Chondrocyte (in vitro differentiated cells): Measurements from ENCODE around the gene CACNA1B. TPM values are rescaled to one million over a fixed set of nuclear protein-coding genes. Genes with fewer than 3 reads are reported as not detected.

ENCODE experiments used
- DNase-seq: peaks from one replicate; pipeline ENCODE4 v3.0.0; 2021; ENCODE audit warnings: mixed read lengths, low spot score
- H3K27ac Mint-ChIP-seq: one replicate; pipeline ENCODE4 v1.8.0; 2021; ENCODE audit warnings: mild to moderate bottlenecking, moderate library complexity, mixed read lengths; ENCODE audit not compliant: unreplicated experiment
- H3K27me3 Mint-ChIP-seq: 2 replicates; pipeline ENCODE4 v1.8.0; 2021; ENCODE audit warnings: low read depth, mixed read lengths
- H3K36me3 Mint-ChIP-seq: 2 replicates; pipeline ENCODE4 v1.8.0; 2021; ENCODE audit warnings: low read depth, mixed read lengths
- H3K4me1 Mint-ChIP-seq: 2 replicates; pipeline ENCODE4 v1.8.0; 2021; ENCODE audit warnings: low read depth, mild to moderate bottlenecking, mixed read lengths
- H3K4me3 Mint-ChIP-seq: one replicate; pipeline ENCODE4 v1.8.0; 2021; ENCODE audit warnings: mild to moderate bottlenecking, moderate library complexity, mixed read lengths; ENCODE audit not compliant: unreplicated experiment
- H3K9me3 Mint-ChIP-seq: 2 replicates; pipeline ENCODE4 v1.8.0; 2021; ENCODE audit warnings: low read depth, mixed read lengths
- CTCF ChIP-seq: fragments of 200-600 bp; sonication (generic); IDR thresholded peaks from 2 replicates; pipeline ENCODE4 v1.5.0; 2021; ENCODE audit warnings: antibody characterized with exemption, mild to moderate bottlenecking, moderate library complexity
- total RNA-seq: library from RNA; stranded (reverse); gene quantifications from 3 replicates; pipeline ENCODE4 v1.2.1, GENCODE V29; 2021

Gene CACNA1B
- total RNA-seq, 1 donor from 2014 or later = 3.7 TPM

- no peak for TF ChIP-seq CTCF
- no peaks in the 10 kb centered on the region for H3K4me1 Mint-ChIP-seq
- H3K9me3 Mint-ChIP-seq = no peaks in the 10 kb centered on the region
- no peak overlapping the region for H3K4me3 Mint-ChIP-seq
- H3K27me3 Mint-ChIP-seq = no peaks in the 10 kb centered on the region
- no peak for DNase-seq
- H3K36me3 Mint-ChIP-seq = peaks cover 1% of the 10 kb centered on the region
- H3K27ac Mint-ChIP-seq = no peak overlapping the region
Measured at GRCh38 chr9:138073408-138073807, 195.8 kb downstream of the CACNA1B start.

GRCh38 chr9:138073808-138074207 lies 196.2 kb downstream of the CACNA1B start:
- H3K27ac Mint-ChIP-seq = no peak overlapping the region
- DNase-seq = no peak
- H3K36me3 Mint-ChIP-seq = peaks cover 1% of the 10 kb centered on the region
- no peak overlapping the region for H3K4me3 Mint-ChIP-seq
- H3K9me3 Mint-ChIP-seq = peaks cover 3% of the 10 kb centered on the region
- TF ChIP-seq CTCF = no peak
- no peaks in the 10 kb centered on the region for H3K27me3 Mint-ChIP-seq
- no peaks in the 10 kb centered on the region for H3K4me1 Mint-ChIP-seq

GRCh38 chr9:138074516-138074915 lies 196.9 kb downstream of the CACNA1B start:
- TF ChIP-seq CTCF = no peak
- Mint-ChIP-seq H3K36me3 (peaks cover 1% of the 10 kb centered on the region), H3K27ac (no peak overlapping the region), H3K27me3 (no peaks in the 10 kb centered on the region), H3K4me3 (no peak overlapping the region), H3K4me1 (no peaks in the 10 kb centered on the region), H3K9me3 (peaks cover 6% of the 10 kb centered on the region)
- DNase-seq = no peak

GRCh38 chr9:138075496-138075895 lies 197.9 kb downstream of the CACNA1B start:
- Mint-ChIP-seq H3K36me3 (peaks cover 1% of the 10 kb centered on the region), H3K4me1 (no peaks in the 10 kb centered on the region), H3K27ac (no peak overlapping the region), H3K27me3 (no peaks in the 10 kb centered on the region), H3K4me3 (no peak overlapping the region), H3K9me3 (peaks cover 6% of the 10 kb centered on the region)
- DNase-seq = no peak
- TF ChIP-seq CTCF = no peak

DNA sequence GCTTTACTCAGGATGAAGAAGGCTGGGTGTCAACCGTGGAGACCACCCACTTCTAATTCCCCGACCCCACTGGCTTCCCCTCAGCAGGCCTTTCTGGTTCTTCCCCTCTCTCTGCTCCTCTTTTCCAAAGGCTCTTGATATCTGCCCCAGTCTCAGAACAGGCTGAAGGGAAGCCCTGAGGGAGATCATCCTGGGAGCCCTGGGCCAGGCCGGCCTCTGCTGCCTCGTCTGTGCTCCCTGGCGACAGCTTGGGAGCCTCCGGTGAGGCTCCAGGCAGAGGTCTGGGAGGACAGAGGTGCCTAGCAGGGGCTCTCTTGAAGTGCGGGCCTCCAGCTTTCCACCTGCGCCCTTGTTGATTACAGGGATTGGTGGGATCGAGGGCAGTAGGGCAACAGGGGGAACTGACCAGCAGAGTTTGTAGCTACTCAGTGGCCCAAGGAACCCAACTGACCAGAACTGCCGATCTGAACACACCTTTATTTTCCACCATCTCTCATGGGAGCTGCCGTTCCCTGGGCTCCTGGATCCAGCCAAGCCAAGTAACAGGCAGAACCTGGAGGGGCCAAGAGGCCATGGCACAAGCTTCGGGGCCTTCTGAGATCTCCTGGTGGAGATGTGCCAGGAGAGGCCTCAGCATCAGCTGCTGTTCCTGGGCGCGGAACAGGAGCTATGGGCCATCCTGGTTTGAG lies 198.5 kb downstream of the CACNA1B start:
- TF ChIP-seq CTCF = no peak
- no peak overlapping the region for H3K27ac Mint-ChIP-seq
- H3K4me3 Mint-ChIP-seq = no peak overlapping the region
- no peaks in the 10 kb centered on the region for H3K4me1 Mint-ChIP-seq
- H3K9me3 Mint-ChIP-seq = peaks cover 6% of the 10 kb centered on the region
- no peaks in the 10 kb centered on the region for H3K27me3 Mint-ChIP-seq
- H3K36me3 Mint-ChIP-seq = peaks cover 1% of the 10 kb centered on the region
- no peak for DNase-seq
